Gastrocnemius medialis (tissue), 4 donors: ENCODE measurements around the gene NEDD4. TPM values are rescaled to one million over a fixed set of nuclear protein-coding genes. Genes with fewer than 3 reads are reported as not detected.

ENCODE experiments used
- ATAC-seq, 2 donors: fragments of 150-250 bp; one replicate each; pipeline ENCODE4 v1.9.1; 2016
- DNase-seq, 2 donors: peaks; one replicate each; pipeline ENCODE4 v3.0.0-alpha.2; 2019
- H3K27ac ChIP-seq, 4 donors: fragments of 200-600 bp; sonication (generic); 1 replicate in 1 of 4; 2 replicates in 3 of 4; pipeline ENCODE4 v1.5.1; 2016 to 2018; ENCODE audit warnings: mild to moderate bottlenecking in 2 of 4, moderate library complexity in 1 of 4
- H3K27me3 ChIP-seq, 3 donors: fragments of 200-600 bp; sonication (generic) in 2 of 3; 1 replicate in 1 of 3; 2 replicates in 2 of 3; pipeline versions ENCODE4 v1.5.1 to v1.6.0; 2016 to 2019; ENCODE audit warnings: mild to moderate bottlenecking in 1 of 3, moderate library complexity in 1 of 3
- H3K36me3 ChIP-seq, 2 donors: fragments of 200-600 bp; sonication (generic) in 1 of 2; one replicate each; pipeline ENCODE4 v1.5.1; 2017 to 2018
- H3K4me1 ChIP-seq, 2 donors: fragments of 200-600 bp; sonication (generic) in 1 of 2; one replicate each; pipeline ENCODE4 v1.5.1; 2016 to 2017; ENCODE audit warnings: mild to moderate bottlenecking in 2 of 2
- H3K4me3 ChIP-seq, 4 donors: fragments of 200-600 bp; sonication (generic) in 3 of 4; 1 replicate in 1 of 4; 2 replicates in 3 of 4; pipeline ENCODE4 v1.5.1; 2016 to 2019; ENCODE audit warnings: mild to moderate bottlenecking in 2 of 4
- H3K9me3 ChIP-seq, 3 donors: fragments of 200-600 bp; sonication (generic) in 2 of 3; 1 replicate in 1 of 3; 2 replicates in 2 of 3; pipeline ENCODE4 v1.5.1; 2016 to 2019
- CTCF ChIP-seq, 5 experiments: fragments of 450-650 bp in 3 of 5; fragments of 200-600 bp in 2 of 5; sonication (generic) in 2 of 5; IDR thresholded peaks in 4 of 5; conservative IDR thresholded peaks in 1 of 5; 1 replicate in 4 of 5; 2 replicates in 1 of 5; pipeline ENCODE4 v1.5.1; 2016 to 2019; ENCODE audit warnings: antibody characterized with exemption in 5 of 5, mild to moderate bottlenecking in 3 of 5, moderate library complexity in 3 of 5
- POLR2A ChIP-seq, 2 donors: fragments of 450-650 bp; IDR thresholded peaks; one replicate each; pipeline ENCODE4 v1.6.1; 2017; ENCODE audit warnings: antibody characterized with exemption in 2 of 2, mild to moderate bottlenecking in 2 of 2, moderate library complexity in 2 of 2
- in situ Hi-C, 4 donors: fragments of 200-750 bp; cut with MboI; loops; one replicate each; pipeline versions ENCODE4 v1.15.0 to v1.8.0; 2017; ENCODE audit warnings: low sequenced_read_pairs in 4 of 4
- intact Hi-C: fragments of 100-400 bp; cut with DNase I; formaldehyde crosslinking; loops from one replicate; pipeline ENCODE4 v1.15.1; 2023; ENCODE audit warnings: low total_unique reads
- total RNA-seq, 4 donors: library from RNA; depleted of rRNA; stranded (reverse); fragments of >200 nt; gene quantifications; one replicate each; pipeline versions ENCODE4 v1.1.0 to v1.2.3, GENCODE V29; 2016

The NEDD4 gene
- total RNA-seq, 4 donors from 2014 or later, result 45.4 to 475 (median 205) TPM

- Histone ChIP-seq H3K9me3 (no peaks in the 10 kb centered on the region), H3K4me1 (no peaks in the 10 kb centered on the region), H3K27me3 (no peaks in the 10 kb centered on the region), H3K4me3 (no peak overlapping the region), H3K36me3 (no peaks in the 10 kb centered on the region), H3K27ac (no peak overlapping the region)
- in situ Hi-C loops (no loop called here), intact Hi-C loops (no loop called here)
- TF ChIP-seq CTCF (IDR thresholded peaks at IDR 0.05 in 4 of 5, conservative IDR thresholded peaks at IDR 0.05 in 1 of 5) (no peak), POLR2A (IDR thresholded peaks at IDR 0.05) (no peak)
- DNase-seq (no peak), ATAC-seq (no peak)
Observed at GRCh38 chr15:55780292-55780691, 213.1 kb downstream of the NEDD4 start.

- H3K4me1 ChIP-seq, result no peaks in the 10 kb centered on the region
- intact Hi-C loops (no loop called here), in situ Hi-C loops (no loop called here)
- H3K27me3 ChIP-seq, result no peaks in the 10 kb centered on the region
- TF ChIP-seq POLR2A (IDR thresholded peaks at IDR 0.05), result no peak
- no peak for TF ChIP-seq CTCF (IDR thresholded peaks at IDR 0.05 in 4 of 5, conservative IDR thresholded peaks at IDR 0.05 in 1 of 5)
- no peaks in the 10 kb centered on the region for H3K36me3 ChIP-seq
- DNase-seq (no peak), ATAC-seq (no peak)
- H3K4me3 ChIP-seq, result no peak overlapping the region
- H3K9me3 ChIP-seq, result no peaks in the 10 kb centered on the region
- no peak overlapping the region for H3K27ac ChIP-seq
Observed at GRCh38 chr15:55778932-55779331, 214.5 kb downstream of the NEDD4 start.
